OCI-LY1 (cell line): ENCODE results near the gene ADAM19.

Experiments
- CTCF ChIP-seq: fragments of 200-600 bp; sonication (generic), shearing (Covaris generic); IDR thresholded peaks from 2 replicates; pipeline ENCODE4 v1.5.1; 2017; ENCODE audit warnings: mild to moderate bottlenecking, antibody characterized with exemption, low read length, moderate library complexity, mixed read lengths
- EZH2 ChIP-seq: fragments of 200-600 bp; sonication (generic), shearing (Covaris generic); IDR thresholded peaks from 2 replicates; pipeline ENCODE4 v1.8.0; 2017; ENCODE audit warnings: borderline replicate concordance, mixed run types, mild to moderate bottlenecking, antibody characterized with exemption, low read length, moderate library complexity, mixed read lengths

GRCh38 chr5:157618191-157618765, 42.7 kb upstream of the ADAM19 start:
- TF ChIP-seq EZH2 (no peak), CTCF (no peak)
